Measurements from ENCODE around the gene RTN4IP1.
A peak's percentile ranks its signal among the peaks of the same experiment; 100 is the strongest.
"Not testable (repeated sequence)": the region's sequence is repeated elsewhere in the genome, so short reads cannot be mapped to it uniquely, and the experiment has no call there.

RTN4IP1 gene

GRCh38 chr6:106548926-106549455 is 80.3 kb downstream of the RTN4IP1 start:
- not testable (repeated sequence) for DNase-seq (ENCODE audit: low read depth in 1 of 2, low spot score in 1 of 2)

- peak in 1 of 2 donors; percentile 22 for DNase-seq (ENCODE audit: low read depth in 1 of 2, low spot score in 1 of 2)
Observed at GRCh38 chr6:106547601-106548453, 81.5 kb downstream of the RTN4IP1 start.

GRCh38 chr6:106546691-106547414 is 82.4 kb downstream of the RTN4IP1 start:
- no peak for DNase-seq (ENCODE audit: low read depth in 1 of 2, low spot score in 1 of 2)

GRCh38 chr6:106546261-106546690 is 83.0 kb downstream of the RTN4IP1 start:
- DNase-seq (ENCODE audit: low read depth in 1 of 2, low spot score in 1 of 2), result no peak

GRCh38 chr6:106540907-106541306 is 88.4 kb downstream of the RTN4IP1 start:
- DNase-seq (ENCODE audit: low read depth in 1 of 2, low spot score in 1 of 2), result no peak

- DNase-seq (ENCODE audit: low read depth in 1 of 2, low spot score in 1 of 2), result no peak
Observed at GRCh38 chr6:106540432-106540831, 88.9 kb downstream of the RTN4IP1 start.

- DNase-seq (ENCODE audit: low read depth in 1 of 2, low spot score in 1 of 2), result no peak
Observed at GRCh38 chr6:106539936-106540335, 89.4 kb downstream of the RTN4IP1 start.

GRCh38 chr6:106538145-106538544 is 91.2 kb downstream of the RTN4IP1 start:
- DNase-seq (ENCODE audit: low read depth in 1 of 2, low spot score in 1 of 2), result no peak

- DNase-seq (ENCODE audit: low read depth in 1 of 2, low spot score in 1 of 2), result no peak
Observed at GRCh38 chr6:106537662-106538061, 91.6 kb downstream of the RTN4IP1 start.

GRCh38 chr6:106536851-106537250 is 92.4 kb downstream of the RTN4IP1 start:
- DNase-seq (ENCODE audit: low read depth in 1 of 2, low spot score in 1 of 2), result no peak

- DNase-seq (ENCODE audit: low read depth in 1 of 2, low spot score in 1 of 2), result no peak
Observed at GRCh38 chr6:106536357-106536756, 92.9 kb downstream of the RTN4IP1 start.

- DNase-seq (ENCODE audit: low read depth in 1 of 2, low spot score in 1 of 2), result no peak
Observed at GRCh38 chr6:106535012-106535411, 94.3 kb downstream of the RTN4IP1 start.

- DNase-seq (ENCODE audit: low read depth in 1 of 2, low spot score in 1 of 2), result peak in 1 of 2 donors; percentile 41
Observed at GRCh38 chr6:106534564-106534982, 94.7 kb downstream of the RTN4IP1 start.

GRCh38 chr6:106534004-106534403 is 95.3 kb downstream of the RTN4IP1 start:
- DNase-seq (ENCODE audit: low read depth in 1 of 2, low spot score in 1 of 2), result no peak

GRCh38 chr6:106533054-106533453 is 96.2 kb downstream of the RTN4IP1 start:
- DNase-seq (ENCODE audit: low read depth in 1 of 2, low spot score in 1 of 2), result no peak

- no peak for DNase-seq (ENCODE audit: low read depth in 1 of 2, low spot score in 1 of 2)
Observed at GRCh38 chr6:106530502-106530901, 98.8 kb downstream of the RTN4IP1 start.

GRCh38 chr6:106530026-106530425 is 99.3 kb downstream of the RTN4IP1 start:
- DNase-seq (ENCODE audit: low read depth in 1 of 2, low spot score in 1 of 2), result no peak

- no peak for DNase-seq (ENCODE audit: low read depth in 1 of 2, low spot score in 1 of 2)
Observed at GRCh38 chr6:106529438-106529837, 99.9 kb downstream of the RTN4IP1 start.

- no peak for DNase-seq (ENCODE audit: low read depth in 1 of 2, low spot score in 1 of 2)
Observed at GRCh38 chr6:106528521-106528920, 100.8 kb downstream of the RTN4IP1 start.

- no peak for DNase-seq (ENCODE audit: low read depth in 1 of 2, low spot score in 1 of 2)
Observed at GRCh38 chr6:106527979-106528378, 101.3 kb downstream of the RTN4IP1 start.

- no peak for DNase-seq (ENCODE audit: low read depth in 1 of 2, low spot score in 1 of 2)
Observed at GRCh38 chr6:106527117-106527516, 102.2 kb downstream of the RTN4IP1 start.

- DNase-seq (ENCODE audit: low read depth in 1 of 2, low spot score in 1 of 2), result no peak
Observed at GRCh38 chr6:106525882-106526275, 103.4 kb downstream of the RTN4IP1 start.

All from activated T-helper 1 cell treated with anti-CD3 and anti-CD28 coated beads, Interleukin-2, amount 50 U/mL, for 16 hours (primary cell).